ENCODE results near the gene COX4I1. TPM values are rescaled to one million over a fixed set of nuclear protein-coding genes. Genes with fewer than 3 reads are reported as not detected.

COX4I1 gene
- total RNA-seq, 1 experiment from 2014 or later = 429 TPM

DNA sequence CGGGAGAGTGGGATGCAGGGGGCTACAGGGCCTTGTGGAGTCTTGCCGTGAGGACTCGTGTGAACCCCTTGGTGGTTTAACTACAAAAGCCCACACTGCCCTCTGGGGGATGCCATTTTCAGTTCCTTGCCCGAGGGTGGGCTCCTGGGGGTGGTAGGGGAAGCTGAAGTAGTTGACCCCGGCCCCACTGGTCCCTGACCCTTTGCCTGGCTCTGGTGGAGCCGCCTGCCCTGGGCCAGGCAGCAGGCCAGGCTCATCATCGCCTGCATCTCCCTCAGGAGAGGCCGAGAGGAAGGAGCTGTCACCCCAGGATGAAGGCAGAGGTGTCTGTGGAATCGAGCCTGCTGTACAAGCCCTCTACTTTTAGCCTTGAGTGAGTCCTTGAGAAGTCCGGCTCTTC lies 10.2 kb downstream of the COX4I1 start:
- DNase-seq (ENCODE audit: low read depth, low spot score) (no peak), ATAC-seq (no peak)
- no peak overlapping the region for H3K27ac ChIP-seq (ENCODE audit: low read length)
- no peak overlapping the region for H3K4me3 ChIP-seq (ENCODE audit: low read depth in 2 of 2, low read length in 2 of 2)
- no TSS peak for BruUV-seq (replicated peaks)
- intact Hi-C loops (cut with micrococcal nuclease; ENCODE audit: unreplicated experiment) = no loop called here
- H3K36me3 ChIP-seq (ENCODE audit: control insufficient read depth, insufficient read depth, low read length) = peaks cover 1% of the 10 kb centered on the region; the same call in 1 of the 2 replicates
- TF ChIP-seq POLR2AphosphoS5 (IDR thresholded peaks at IDR 0.05; ENCODE audit: low read depth, low read length) = no peak
- TF ChIP-seq, protein P1, sequence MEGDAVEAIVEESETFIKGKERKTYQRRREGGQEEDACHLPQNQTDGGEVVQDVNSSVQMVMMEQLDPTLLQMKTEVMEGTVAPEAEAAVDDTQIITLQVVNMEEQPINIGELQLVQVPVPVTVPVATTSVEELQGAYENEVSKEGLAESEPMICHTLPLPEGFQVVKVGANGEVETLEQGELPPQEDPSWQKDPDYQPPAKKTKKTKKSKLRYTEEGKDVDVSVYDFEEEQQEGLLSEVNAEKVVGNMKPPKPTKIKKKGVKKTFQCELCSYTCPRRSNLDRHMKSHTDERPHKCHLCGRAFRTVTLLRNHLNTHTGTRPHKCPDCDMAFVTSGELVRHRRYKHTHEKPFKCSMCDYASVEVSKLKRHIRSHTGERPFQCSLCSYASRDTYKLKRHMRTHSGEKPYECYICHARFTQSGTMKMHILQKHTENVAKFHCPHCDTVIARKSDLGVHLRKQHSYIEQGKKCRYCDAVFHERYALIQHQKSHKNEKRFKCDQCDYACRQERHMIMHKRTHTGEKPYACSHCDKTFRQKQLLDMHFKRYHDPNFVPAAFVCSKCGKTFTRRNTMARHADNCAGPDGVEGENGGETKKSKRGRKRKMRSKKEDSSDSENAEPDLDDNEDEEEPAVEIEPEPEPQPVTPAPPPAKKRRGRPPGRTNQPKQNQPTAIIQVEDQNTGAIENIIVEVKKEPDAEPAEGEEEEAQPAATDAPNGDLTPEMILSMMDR (IDR thresholded peaks at IDR 0.05) = no peak
- no peak for TF ChIP-seq REST (IDR thresholded peaks at IDR 0.05; ENCODE audit: insufficient read depth in 1 of 2, low read depth in 2 of 2, low read length in 1 of 2)
- TF ChIP-seq SIN3A (IDR thresholded peaks at IDR 0.05; ENCODE audit: borderline replicate concordance, insufficient read depth, low read depth, low read length) = no peak
- TF ChIP-seq TCF7L2 (IDR thresholded peaks at IDR 0.05; ENCODE audit: low read depth, low read length) = no peak
- ChIA-PET CTCF (interaction anchor here (1.3 kb wide), 1 partner anchor 10 kb away, joined by 3 read pairs; no protein-coding TSS in a partner anchor), POLR2A (no interaction called here)
- no peaks in the 10 kb centered on the region for H3K4me1 ChIP-seq (ENCODE audit: control insufficient read depth, insufficient read depth, low read length)
- H3K9me3 ChIP-seq (ENCODE audit: control insufficient read depth, insufficient read depth, low read depth, low read length) = no peaks in the 10 kb centered on the region
- no peaks in the 10 kb centered on the region for H3K27me3 ChIP-seq (ENCODE audit: control insufficient read depth, insufficient read depth, low read length)
- in situ Hi-C loops (cut with HindIII; ENCODE audit: low pct_unique_long_range_greater_than_20kb, low sequenced_read_pairs) = no loop called here

DNA sequence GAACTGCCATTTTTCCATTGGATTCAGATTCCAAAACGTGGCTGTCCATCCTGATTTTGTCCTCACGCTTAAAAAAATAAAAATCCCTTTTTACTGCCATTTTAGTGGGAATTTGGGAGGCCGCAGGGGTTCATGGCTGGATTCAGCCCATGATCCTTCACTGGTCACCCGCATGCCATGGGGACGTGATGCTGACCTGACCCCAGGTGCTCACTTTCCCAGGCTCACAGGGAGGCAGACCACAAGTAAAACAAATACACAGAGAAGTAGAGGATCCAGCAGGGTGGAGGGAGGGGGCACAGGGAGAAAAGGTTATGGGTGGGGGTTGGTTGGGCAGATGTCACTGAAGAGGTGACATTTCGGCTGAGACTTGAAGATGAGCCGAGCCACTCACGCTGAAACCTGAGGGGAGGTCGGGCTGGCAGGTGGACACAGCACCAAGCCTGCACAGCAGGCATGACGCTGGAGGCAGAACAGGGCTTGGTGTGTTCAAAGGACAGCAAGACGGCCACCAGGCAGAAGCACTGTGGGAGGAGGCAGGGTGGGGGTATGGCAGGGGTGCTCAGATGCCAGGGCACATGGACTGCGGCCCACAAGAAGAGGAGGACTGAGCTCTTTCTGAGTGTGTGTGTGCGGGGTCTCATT lies 10.7 kb downstream of the COX4I1 start:
- POLR2A ChIA-PET = no interaction called here
- H3K9me3 ChIP-seq (ENCODE audit: control insufficient read depth, insufficient read depth, low read depth, low read length) = no peaks in the 10 kb centered on the region
- H3K27me3 ChIP-seq (ENCODE audit: control insufficient read depth, insufficient read depth, low read length) = no peaks in the 10 kb centered on the region; the same call in 1 of the 2 replicates
- no peaks in the 10 kb centered on the region; the same call in 1 of the 2 replicates for H3K36me3 ChIP-seq (ENCODE audit: control insufficient read depth, insufficient read depth, low read length)
- no peak overlapping the region for H3K4me3 ChIP-seq (ENCODE audit: low read depth in 2 of 2, low read length in 2 of 2)
- no peak overlapping the region for H3K27ac ChIP-seq (ENCODE audit: low read length)
- intact Hi-C loops (cut with micrococcal nuclease; ENCODE audit: unreplicated experiment) = no loop called here
- BruUV-seq (replicated peaks) = no TSS peak
- ATAC-seq = no peak
- TF ChIP-seq SIN3A (IDR thresholded peaks at IDR 0.05; ENCODE audit: borderline replicate concordance, insufficient read depth, low read depth, low read length) (no peak), POLR2AphosphoS5 (IDR thresholded peaks at IDR 0.05; ENCODE audit: low read depth, low read length) (no peak), TCF7L2 (IDR thresholded peaks at IDR 0.05; ENCODE audit: low read depth, low read length) (no peak), REST (IDR thresholded peaks at IDR 0.05; ENCODE audit: insufficient read depth in 1 of 2, low read depth in 2 of 2, low read length in 1 of 2) (no peak)
- TF ChIP-seq, protein P1 (IDR thresholded peaks at IDR 0.05) = no peak
- CTCF ChIA-PET = interaction anchor here (1.3 kb wide), 1 partner anchor 9 kb away, joined by 3 read pairs; no protein-coding TSS in a partner anchor
- H3K4me1 ChIP-seq (ENCODE audit: control insufficient read depth, insufficient read depth, low read length) = no peaks in the 10 kb centered on the region
- in situ Hi-C loops (cut with HindIII; ENCODE audit: low pct_unique_long_range_greater_than_20kb, low sequenced_read_pairs) = no loop called here
- DNase-seq (ENCODE audit: low read depth, low spot score) = no peak
